HepG2 (cell line): ENCODE measurements around the gene ARL3. TPM values are rescaled to one million over a fixed set of nuclear protein-coding genes. Genes with fewer than 3 reads are reported as not detected.

Experiments used
- ARID2 ChIP-seq: sonication (generic); formaldehyde crosslinking; IDR thresholded peaks from 2 replicates; pipeline ENCODE4 v1.8.1; 2022; ENCODE audit warnings: mild to moderate bottlenecking, missing genetic modification reagents, borderline replicate concordance
- ATAD3A ChIP-seq: sonication (generic); formaldehyde crosslinking; IDR thresholded peaks from 2 replicates; pipeline ENCODE4 v1.4.0; 2020; ENCODE audit warnings: missing genetic modification reagents
- ATF5 ChIP-seq: sonication (generic); formaldehyde crosslinking; IDR thresholded peaks from 2 replicates; pipeline ENCODE4 v1.4.0; 2020; ENCODE audit warnings: mild to moderate bottlenecking, low read depth, missing genetic modification reagents
- BRCA1 ChIP-seq: sonication (generic); formaldehyde crosslinking; IDR thresholded peaks from 2 replicates; pipeline ENCODE4 v1.4.0; 2020; ENCODE audit warnings: missing genetic modification reagents
- GATA4 ChIP-seq: sonication (generic); IDR thresholded peaks from 2 replicates; pipeline ENCODE4 v1.6.1; 2016; ENCODE audit warnings: antibody characterized with exemption, low read depth, borderline replicate concordance
- GPN1 ChIP-seq: sonication (generic); formaldehyde crosslinking; IDR thresholded peaks from 2 replicates; pipeline ENCODE4 v1.5.1; 2020; ENCODE audit warnings: missing genetic modification reagents, borderline replicate concordance
- HMGA1 ChIP-seq: sonication (generic); formaldehyde crosslinking; conservative IDR thresholded peaks from 2 replicates; pipeline ENCODE4 v1.4.0; 2020; ENCODE audit warnings: missing genetic modification reagents
- HNRNPL ChIP-seq: fragments of 200-400 bp; formaldehyde crosslinking; IDR thresholded peaks from 2 replicates; pipeline ENCODE4 v1.6.1; 2017; ENCODE audit warnings: mild to moderate bottlenecking, low read depth, low read length
- HOMEZ ChIP-seq: IDR thresholded peaks from 2 replicates; pipeline ENCODE4 v1.6.1; 2016; ENCODE audit warnings: low read depth
- MBD4 ChIP-seq: IDR thresholded peaks from 2 replicates; pipeline ENCODE4 v1.6.1; 2012; ENCODE audit warnings: low read length, inconsistent platforms, borderline replicate concordance
- NKX3-1 ChIP-seq: sonication (generic); formaldehyde crosslinking; IDR thresholded peaks from 2 replicates; pipeline ENCODE4 v1.5.0; 2020; ENCODE audit warnings: missing genetic modification reagents
- PBX2 ChIP-seq: IDR thresholded peaks from 2 replicates; pipeline ENCODE4 v1.6.1; 2016; ENCODE audit warnings: control low read depth
- PHF20 ChIP-seq: sonication (generic); formaldehyde crosslinking; IDR thresholded peaks from 2 replicates; pipeline ENCODE4 v1.5.0; 2020; ENCODE audit warnings: mild to moderate bottlenecking, missing genetic modification reagents
- POLR2G ChIP-seq: fragments of 200-400 bp; formaldehyde crosslinking; IDR thresholded peaks from 2 replicates; pipeline ENCODE4 v1.6.1; 2018; ENCODE audit warnings: mild to moderate bottlenecking, low read depth, low read length, moderate library complexity
- RAD51 ChIP-seq: fragments of 450-650 bp; IDR thresholded peaks from 2 replicates; pipeline ENCODE4 v1.6.1; 2016; ENCODE audit warnings: borderline replicate concordance
- RFXAP ChIP-seq: sonication (generic); formaldehyde crosslinking; IDR thresholded peaks from 2 replicates; pipeline ENCODE4 v1.4.0; 2020; ENCODE audit warnings: missing genetic modification reagents, borderline replicate concordance
- RORA ChIP-seq: sonication (generic); formaldehyde crosslinking; IDR thresholded peaks from 2 replicates; pipeline ENCODE4 v1.5.0; 2020; ENCODE audit warnings: mild to moderate bottlenecking, missing genetic modification reagents, moderate library complexity
- SRY ChIP-seq: sonication (generic); formaldehyde crosslinking; IDR thresholded peaks from 2 replicates; pipeline ENCODE4 v1.8.0; 2022; ENCODE audit warnings: mild to moderate bottlenecking, missing genetic modification reagents
- WIZ ChIP-seq: sonication (generic); formaldehyde crosslinking; IDR thresholded peaks from 2 replicates; pipeline ENCODE4 v1.5.1; 2020; ENCODE audit warnings: mild to moderate bottlenecking, missing genetic modification reagents
- ZBTB7B ChIP-seq: sonication (generic); formaldehyde crosslinking; IDR thresholded peaks from 2 replicates; pipeline ENCODE4 v1.4.0; 2020; ENCODE audit warnings: missing genetic modification reagents
- ZNF33B ChIP-seq: sonication (generic); formaldehyde crosslinking; IDR thresholded peaks from 2 replicates; pipeline ENCODE4 v1.5.1; 2020; ENCODE audit warnings: mild to moderate bottlenecking, missing genetic modification reagents
- ZNF589 ChIP-seq: sonication (generic); formaldehyde crosslinking; conservative IDR thresholded peaks from 2 replicates; pipeline ENCODE4 v1.8.0; 2022; ENCODE audit warnings: mild to moderate bottlenecking, moderate library complexity, missing genetic modification reagents
- ZNF83 ChIP-seq: sonication (generic); formaldehyde crosslinking; IDR thresholded peaks from 2 replicates; pipeline ENCODE4 v1.4.0; 2020; ENCODE audit warnings: missing genetic modification reagents, mild to moderate bottlenecking, borderline replicate concordance
- polyA plus RNA-seq, 8 experiments: library from polyadenylated mRNA; depleted of rRNA in 3 of 8; stranded (reverse) in 7 of 8; unstranded in 1 of 8; fragments of >200 nt; fragmentation: Illumina TruSeq in 4 of 8; extraction: Trizol in 4 of 8; gene quantifications; 2 replicates each; pipeline versions ENCODE4 v1.2.1 to v1.2.3, GENCODE V29; 2011 to 2016; ENCODE audit warnings: low read depth in 4 of 8, missing spikeins in 1 of 8, mixed read lengths in 1 of 8; ENCODE audit not compliant: insufficient read depth in 1 of 8
- total RNA-seq, 5 experiments: library from RNA; depleted of rRNA; stranded (reverse); fragments of >200 nt; fragmentation: Illumina TruSeq; extraction: Trizol; gene quantifications; 2 replicates each; pipeline ENCODE4 v1.2.3, GENCODE V29; 2016; ENCODE audit warnings: low read depth in 1 of 5

ARL3 gene
- total and polyA plus RNA-seq, 2 of the 13 experiments (the other 11 are each of a cell fraction or from before 2014, with no cell fraction given): 5.2 to 6.6 TPM

GRCh38 chr10:102644646-102645387 is 69.4 kb downstream of the ARL3 start (continued):
- TF ChIP-seq RAD51: no peak
- TF ChIP-seq ZNF589 (CRISPR knock-in tag): 0 out of 2 replicates have a peak, but pooled peaks have one; percentile 60
- TF ChIP-seq GPN1 (CRISPR knock-in tag): no peak; the same call in 1 of the 2 replicates
- TF ChIP-seq SRY (CRISPR knock-in tag): peak; percentile 81; the same call in 1 of the 2 replicates
- TF ChIP-seq ATAD3A: no peak; the same call in 1 of the 2 replicates
- 0 out of 2 replicates have a peak, but pooled peaks have one; percentile 23 for TF ChIP-seq POLR2G
- no peak for TF ChIP-seq RFXAP (CRISPR knock-in tag)
- TF ChIP-seq ZNF33B (CRISPR knock-in tag): peak; percentile 94; the same call in 1 of the 2 replicates
- TF ChIP-seq HNRNPL: peak; percentile 85
- TF ChIP-seq GATA4: no peak
- no peak for TF ChIP-seq ZNF83 (CRISPR knock-in tag)
- 0 out of 2 replicates have a peak, but pooled peaks have one; percentile 72 for TF ChIP-seq ARID2 (CRISPR knock-in tag)
- TF ChIP-seq PBX2 (CRISPR knock-in tag): no peak
- TF ChIP-seq NKX3-1 (CRISPR knock-in tag): peak; percentile 82
- TF ChIP-seq HMGA1 (CRISPR knock-in tag): no peak
- peak; percentile 10; the same call in 1 of the 2 replicates for TF ChIP-seq HOMEZ
- TF ChIP-seq WIZ (CRISPR knock-in tag): no peak; the same call in 1 of the 2 replicates
- TF ChIP-seq BRCA1 (CRISPR knock-in tag): peak; percentile 67; the same call in 1 of the 2 replicates
- TF ChIP-seq MBD4: no peak
- no peak for TF ChIP-seq RORA
- TF ChIP-seq PHF20: peak; percentile 58
- peak; percentile 84; the same call in 1 of the 2 replicates for TF ChIP-seq ATF5
- 0 out of 2 replicates have a peak, but pooled peaks have one; percentile 36 for TF ChIP-seq ZBTB7B
